Karpas-422 (cell line): ENCODE data around the gene SLC35A4. TPM values are rescaled to one million over a fixed set of nuclear protein-coding genes. Genes with fewer than 3 reads are reported as not detected.
"Not testable (repeated sequence)": the region's sequence is repeated elsewhere in the genome, so short reads cannot be mapped to it uniquely, and the experiment has no call there.

Experiments
- DNase-seq: peaks from one replicate; pipeline ENCODE4 v3.0.0-alpha.2; 2015
- H2AFZ ChIP-seq: fragments of 200-600 bp; sonication (generic); 2 replicates; pipeline ENCODE4 v1.6.1; 2014; ENCODE audit warnings: antibody characterized with exemption, low read length, mixed read lengths
- H3K27ac ChIP-seq: fragments of 200-600 bp; sonication (generic); 2 replicates; pipeline ENCODE4 v1.5.1; 2014; ENCODE audit warnings: mild to moderate bottlenecking, low read length, moderate library complexity
- H3K27me3 ChIP-seq: fragments of 200-600 bp; sonication (generic); 2 replicates; pipeline ENCODE4 v1.6.1; 2014; ENCODE audit warnings: low read length, mixed read lengths
- H3K36me3 ChIP-seq: fragments of 200-600 bp; sonication (generic); 2 replicates; pipeline ENCODE4 v1.6.1; 2014; ENCODE audit warnings: low read length, mixed read lengths; ENCODE audit not compliant: insufficient read depth
- H3K4me1 ChIP-seq: fragments of 200-600 bp; sonication (generic); 2 replicates; pipeline ENCODE4 v1.6.1; 2014; ENCODE audit warnings: mild to moderate bottlenecking, low read length, mixed read lengths
- H3K4me2 ChIP-seq: fragments of 200-600 bp; sonication (generic); 2 replicates; pipeline ENCODE4 v1.6.1; 2014; ENCODE audit warnings: low read length, low read depth, mild to moderate bottlenecking; ENCODE audit not compliant: poor library complexity, severe bottlenecking
- H3K4me3 ChIP-seq: fragments of 200-600 bp; sonication (generic); 2 replicates; pipeline ENCODE4 v1.5.1; 2014; ENCODE audit warnings: mild to moderate bottlenecking, antibody characterized with exemption, low read length, mixed read lengths
- H3K79me2 ChIP-seq: fragments of 200-600 bp; sonication (generic); 2 replicates; pipeline ENCODE4 v1.6.1; 2014; ENCODE audit warnings: mild to moderate bottlenecking, low read length, mixed read lengths
- H3K9ac ChIP-seq: fragments of 200-600 bp; sonication (generic); 2 replicates; pipeline ENCODE4 v1.6.0; 2014; ENCODE audit warnings: low read length
- H3K9me2 ChIP-seq: fragments of 200-600 bp; sonication (generic), shearing (Covaris generic); replicated peaks from 2 replicates; pipeline ENCODE4 v1.6.0; 2014; ENCODE audit warnings: mild to moderate bottlenecking, low read length, moderate library complexity; ENCODE audit not compliant: insufficient read depth
- H3K9me3 ChIP-seq: fragments of 300-700, 200-600 bp; sonication (generic); 2 replicates; pipeline ENCODE4 v1.6.1; 2014; ENCODE audit warnings: low read length, mixed read lengths
- H4K20me1 ChIP-seq: fragments of 200-600 bp; sonication (generic); 2 replicates; pipeline ENCODE4 v1.6.1; 2014; ENCODE audit warnings: mild to moderate bottlenecking, antibody characterized with exemption, low read length, low read depth; ENCODE audit not compliant: insufficient read depth
- total RNA-seq: library from RNA; depleted of rRNA; stranded (reverse); fragments of >200 nt; shearing (Covaris generic); gene quantifications from 2 replicates; pipeline ENCODE4 v1.2.3, GENCODE V29; 2014; ENCODE audit warnings: low replicate concordance

Gene SLC35A4
- total RNA-seq, 1 experiment from 2014 or later, result 33.5 TPM

GRCh38 chr5:140570058-140570457 lies 5.4 kb downstream of the SLC35A4 start:
- Histone ChIP-seq H3K27me3 (no peaks in the 10 kb centered on the region), H3K9me3 (no peaks in the 10 kb centered on the region), H4K20me1 (no peaks in the 10 kb centered on the region; the same call in 1 of the 2 replicates), H3K4me2 (no peak overlapping the region), H3K27ac (no peak overlapping the region), H3K4me1 (peaks cover 13% of the 10 kb centered on the region), H2AFZ (no peak overlapping the region), H3K9me2 (no peaks in the 10 kb centered on the region), H3K79me2 (peaks cover 18% of the 10 kb centered on the region), H3K4me3 (no peak overlapping the region), H3K9ac (no peak overlapping the region), H3K36me3 (no peaks in the 10 kb centered on the region)
- DNase-seq, result no peak

GRCh38 chr5:140570488-140570887 lies 5.9 kb downstream of the SLC35A4 start:
- Histone ChIP-seq H3K4me2 (no peak overlapping the region), H3K27ac (no peak overlapping the region), H4K20me1 (no peaks in the 10 kb centered on the region; the same call in 1 of the 2 replicates), H3K9me3 (no peaks in the 10 kb centered on the region), H3K9me2 (no peaks in the 10 kb centered on the region), H3K4me1 (peaks cover 10% of the 10 kb centered on the region), H3K79me2 (peaks cover 14% of the 10 kb centered on the region), H3K9ac (no peak overlapping the region), H3K27me3 (no peaks in the 10 kb centered on the region), H3K4me3 (no peak overlapping the region), H2AFZ (no peak overlapping the region), H3K36me3 (no peaks in the 10 kb centered on the region)
- no peak for DNase-seq

GRCh38 chr5:140571105-140571504 lies 6.5 kb downstream of the SLC35A4 start:
- H3K27me3 ChIP-seq, result no peaks in the 10 kb centered on the region
- no peak for DNase-seq
- H2AFZ ChIP-seq, result no peak overlapping the region
- H3K4me3 ChIP-seq, result no peak overlapping the region
- no peak overlapping the region for H3K9ac ChIP-seq
- no peaks in the 10 kb centered on the region; the same call in 1 of the 2 replicates for H4K20me1 ChIP-seq
- peaks cover 7% of the 10 kb centered on the region for H3K79me2 ChIP-seq
- no peaks in the 10 kb centered on the region for H3K9me3 ChIP-seq
- H3K4me1 ChIP-seq, result peaks cover 4% of the 10 kb centered on the region
- no peaks in the 10 kb centered on the region for H3K36me3 ChIP-seq
- no peaks in the 10 kb centered on the region for H3K9me2 ChIP-seq
- H3K4me2 ChIP-seq, result no peak overlapping the region
- H3K27ac ChIP-seq, result no peak overlapping the region

GRCh38 chr5:140573683-140574082 lies 9.1 kb downstream of the SLC35A4 start:
- DNase-seq, result no peak
- Histone ChIP-seq H3K4me1 (no peaks in the 10 kb centered on the region), H4K20me1 (no peaks in the 10 kb centered on the region; the same call in 1 of the 2 replicates), H3K27ac (no peak overlapping the region), H3K79me2 (no peaks in the 10 kb centered on the region), H2AFZ (no peak overlapping the region), H3K9me3 (no peaks in the 10 kb centered on the region), H3K36me3 (no peaks in the 10 kb centered on the region), H3K27me3 (no peaks in the 10 kb centered on the region), H3K9ac (no peak overlapping the region), H3K4me3 (no peak overlapping the region), H3K9me2 (no peaks in the 10 kb centered on the region), H3K4me2 (no peak overlapping the region)

DNA sequence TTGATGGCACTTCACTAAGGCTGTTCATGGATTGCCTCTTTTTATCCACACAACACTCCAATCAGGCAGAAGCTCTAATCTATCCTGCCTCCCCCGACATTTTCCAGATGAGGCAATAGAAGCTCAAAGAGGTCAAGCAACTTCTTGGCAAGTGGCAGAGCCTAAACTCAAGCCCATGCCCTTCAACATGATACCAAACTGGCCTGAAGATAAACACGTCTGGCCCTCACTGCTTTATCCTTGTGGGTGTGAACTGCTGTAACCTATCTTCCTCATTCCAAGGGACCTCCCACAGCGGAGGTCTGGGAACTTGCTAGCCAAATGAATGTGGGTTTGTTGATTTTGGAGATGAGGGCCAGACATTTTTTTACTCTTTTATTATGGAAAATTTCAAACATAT lies 9.5 kb downstream of the SLC35A4 start:
- H3K79me2 ChIP-seq, result no peaks in the 10 kb centered on the region
- H3K9ac ChIP-seq, result no peak overlapping the region
- no peaks in the 10 kb centered on the region for H3K27me3 ChIP-seq
- no peak for DNase-seq
- H3K36me3 ChIP-seq, result no peaks in the 10 kb centered on the region
- no peak overlapping the region for H3K4me3 ChIP-seq
- H2AFZ ChIP-seq, result no peak overlapping the region
- H3K4me1 ChIP-seq, result no peaks in the 10 kb centered on the region
- H3K27ac ChIP-seq, result no peak overlapping the region
- no peaks in the 10 kb centered on the region; the same call in 1 of the 2 replicates for H4K20me1 ChIP-seq
- H3K4me2 ChIP-seq, result no peak overlapping the region
- no peaks in the 10 kb centered on the region for H3K9me2 ChIP-seq
- no peaks in the 10 kb centered on the region for H3K9me3 ChIP-seq

- no peak overlapping the region for H2AFZ ChIP-seq
- H4K20me1 ChIP-seq, result no peaks in the 10 kb centered on the region
- no peaks in the 10 kb centered on the region for H3K27me3 ChIP-seq
- H3K4me3 ChIP-seq, result no peak overlapping the region
- no peak overlapping the region for H3K9ac ChIP-seq
- no peaks in the 10 kb centered on the region for H3K9me2 ChIP-seq
- H3K4me2 ChIP-seq, result no peak overlapping the region
- no peaks in the 10 kb centered on the region for H3K36me3 ChIP-seq
- no peaks in the 10 kb centered on the region for H3K9me3 ChIP-seq
- no peaks in the 10 kb centered on the region for H3K79me2 ChIP-seq
- no peaks in the 10 kb centered on the region for H3K4me1 ChIP-seq
- no peak overlapping the region for H3K27ac ChIP-seq
- no peak for DNase-seq
These were observed 10.7 kb downstream of the SLC35A4 start for GRCh38 chr5:140575309-140575708.

DNA sequence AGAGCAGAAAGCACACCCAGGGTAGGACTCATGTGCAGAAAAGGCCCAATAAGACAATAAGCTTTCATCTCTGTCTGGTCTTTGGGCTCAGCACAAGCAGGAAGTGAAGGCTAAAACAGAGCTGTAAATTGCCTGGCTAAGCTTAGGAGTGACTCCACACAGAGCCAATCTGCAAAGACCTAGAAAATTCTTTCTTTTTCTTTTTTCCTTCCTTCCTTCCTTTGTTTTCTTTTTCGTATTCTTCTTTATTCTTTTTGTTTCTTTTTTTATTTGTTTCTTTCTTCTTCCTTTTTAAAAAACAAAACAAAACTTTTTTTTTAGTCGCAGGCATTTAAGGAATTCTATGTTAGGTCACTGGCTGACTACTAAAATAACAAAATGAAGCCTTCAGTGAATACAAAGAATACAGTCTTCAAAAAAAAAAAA lies 12.2 kb downstream of the SLC35A4 start:
- H3K4me2 ChIP-seq, result no peak overlapping the region
- no peak overlapping the region for H2AFZ ChIP-seq
- no peaks in the 10 kb centered on the region for H3K36me3 ChIP-seq
- H3K27ac ChIP-seq, result no peak overlapping the region
- no peak overlapping the region for H3K9ac ChIP-seq
- no peaks in the 10 kb centered on the region for H4K20me1 ChIP-seq
- no peaks in the 10 kb centered on the region for H3K27me3 ChIP-seq
- no peaks in the 10 kb centered on the region for H3K9me3 ChIP-seq
- no peaks in the 10 kb centered on the region for H3K9me2 ChIP-seq
- H3K4me3 ChIP-seq, result no peak overlapping the region
- H3K79me2 ChIP-seq, result no peaks in the 10 kb centered on the region
- no peak for DNase-seq
- no peaks in the 10 kb centered on the region for H3K4me1 ChIP-seq

DNA sequence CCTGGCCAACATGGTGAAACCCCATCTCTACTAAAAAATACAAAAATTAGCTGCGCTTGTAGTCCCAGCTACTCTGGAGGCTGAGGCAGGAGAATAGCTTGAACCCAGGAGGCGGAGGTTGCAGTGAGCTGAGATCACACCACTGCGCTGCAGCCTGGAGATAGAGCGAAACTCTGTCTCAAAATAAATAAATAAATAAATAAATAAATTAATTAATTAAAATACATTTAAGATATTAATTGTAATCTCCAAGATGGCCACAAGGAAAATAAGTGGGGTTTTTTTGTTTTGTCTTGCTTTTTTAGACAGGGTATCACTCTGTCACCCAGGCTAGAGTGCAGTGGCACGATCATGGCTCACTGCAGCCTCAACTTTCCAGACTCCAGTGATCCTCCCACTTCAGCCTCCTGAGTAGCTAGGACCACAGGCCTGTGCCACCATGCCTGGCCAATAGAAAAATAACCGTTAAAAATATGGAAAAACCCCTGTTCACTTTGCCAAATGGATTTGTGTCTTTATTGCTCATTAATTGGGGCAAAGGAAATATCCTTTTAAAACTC lies 14.6 kb downstream of the SLC35A4 start:
- H3K4me2 ChIP-seq, H4K20me1 ChIP-seq, H2AFZ ChIP-seq, H3K4me1 ChIP-seq, H3K27ac ChIP-seq, H3K4me3 ChIP-seq, H3K36me3 ChIP-seq, H3K27me3 ChIP-seq, H3K79me2 ChIP-seq, H3K9ac ChIP-seq, H3K9me3 ChIP-seq, H3K9me2 ChIP-seq, DNase-seq: not testable (repeated sequence)
